B cell (primary cell): ENCODE measurements around the gene PLEKHM3. TPM values are rescaled to one million over a fixed set of nuclear protein-coding genes. Genes with fewer than 3 reads are reported as not detected.

Experiments used
- ATAC-seq: fragments of 200-7000 bp; cut with Tn5 transposase; one replicate; pipeline ENCODE4 v1.10.0; 2021; ENCODE audit warnings: low read depth, mild to moderate bottlenecking, moderate number of reproducible peaks, moderate library complexity
- CTCF ChIA-PET: fragments of 350-600 bp; sonication (Branson Sonifier 250); formaldehyde crosslinking; loops from one replicate; lab custom pipeline; 2021; ENCODE audit warnings: antibody characterized with exemption, inconsistent platforms; lab: Charles Lee
- POLR2A ChIA-PET: fragments of 350-600 bp; sonication (Branson Sonifier 250); formaldehyde crosslinking; loops from one replicate; lab custom pipeline; 2021; ENCODE audit warnings: antibody characterized with exemption; lab: Charles Lee
- DNase-seq: peaks from one replicate; pipeline ENCODE4 v3.0.0; 2013
- H2AFZ ChIP-seq: 2 replicates; pipeline ENCODE4 v1.6.1; 2012; ENCODE audit warnings: mild to moderate bottlenecking, low read depth, low read length; ENCODE audit not compliant: insufficient read depth, poor library complexity, severe bottlenecking
- H3K27ac ChIP-seq, 2 donors: 1 replicate in 1 of 2; 2 replicates in 1 of 2; pipeline ENCODE4 v1.5.1; 2012 to 2013; ENCODE audit warnings: low read length in 2 of 2, mild to moderate bottlenecking in 2 of 2, moderate library complexity in 1 of 2
- H3K27me3 ChIP-seq, 4 experiments: fragments of 200-600 bp in 1 of 4; sonication (generic) in 1 of 4; replicated peaks in 1 of 4; 1 replicate in 2 of 4; 2 replicates in 2 of 4; pipeline versions ENCODE4 v1.6.1 to v1.7.0; 2013 to 2016; ENCODE audit warnings: low read length in 3 of 4, mild to moderate bottlenecking in 2 of 4, mixed read lengths in 1 of 4, moderate library complexity in 1 of 4; ENCODE audit not compliant: insufficient read depth in 4 of 4, control insufficient read depth in 3 of 4; ENCODE audit errors: control extremely low read depth in 1 of 4
- H3K36me3 ChIP-seq, 2 experiments: replicated peaks in 1 of 2; 1 replicate in 1 of 2; 2 replicates in 1 of 2; pipeline versions ENCODE4 v1.6.1 to v1.7.1; 2013; ENCODE audit warnings: low read length in 1 of 2; ENCODE audit not compliant: insufficient read depth in 2 of 2, control insufficient read depth in 1 of 2; ENCODE audit errors: control extremely low read depth in 1 of 2, extremely low read depth in 1 of 2
- H3K4me1 ChIP-seq, 2 donors: fragments of 200-600 bp in 1 of 2; sonication (generic) in 1 of 2; 1 replicate in 1 of 2; 2 replicates in 1 of 2; pipeline versions ENCODE4 v1.5.1 to v1.6.1; 2013 to 2017; ENCODE audit warnings: low read length in 2 of 2; ENCODE audit not compliant: control insufficient read depth in 2 of 2, insufficient read depth in 2 of 2
- H3K4me2 ChIP-seq: replicated peaks from 2 replicates; pipeline ENCODE3; 2012; ENCODE audit warnings: mild to moderate bottlenecking, low read depth, low read length; ENCODE audit not compliant: poor library complexity, severe bottlenecking
- H3K4me3 ChIP-seq, 5 experiments: fragments of 200-600 bp in 1 of 5; sonication (generic) in 1 of 5; 1 replicate in 3 of 5; 2 replicates in 2 of 5; pipeline versions ENCODE4 v1.5.1 to v1.7.0; 2011 to 2016; ENCODE audit warnings: low read length in 4 of 5, mild to moderate bottlenecking in 4 of 5, low read depth in 2 of 5, control low read depth in 1 of 5, moderate library complexity in 1 of 5; ENCODE audit not compliant: insufficient read depth in 1 of 5; ENCODE audit errors: control extremely low read depth in 1 of 5, extremely low read depth in 1 of 5
- H3K79me2 ChIP-seq: fragments of 200-600 bp; sonication (generic); one replicate; pipeline ENCODE4 v1.6.0; 2016; ENCODE audit warnings: low read length; ENCODE audit not compliant: control insufficient read depth, insufficient read depth
- H3K9ac ChIP-seq: fragments of 200-600 bp; sonication (generic); 2 replicates; pipeline ENCODE4 v1.6.1; 2017; ENCODE audit warnings: mild to moderate bottlenecking, low read length, moderate library complexity
- H3K9me3 ChIP-seq, 3 donors: one replicate each; pipeline versions ENCODE4 v1.6.1 to v1.7.1; 2013; ENCODE audit warnings: low read length in 2 of 3; ENCODE audit not compliant: control insufficient read depth in 2 of 3, insufficient read depth in 1 of 3; ENCODE audit errors: control extremely low read depth in 1 of 3
- H4K20me1 ChIP-seq: 2 replicates; pipeline ENCODE4 v1.6.0; 2012; ENCODE audit warnings: mild to moderate bottlenecking, low read length; ENCODE audit not compliant: insufficient read depth, control insufficient read depth, poor library complexity, severe bottlenecking
- H3K27ac Mint-ChIP-seq: one replicate; pipeline ENCODE4 v1.8.0; 2021; ENCODE audit warnings: mixed read lengths
- H3K27me3 Mint-ChIP-seq: one replicate; pipeline ENCODE4 v1.8.0; 2021; ENCODE audit warnings: mixed read lengths
- H3K4me1 Mint-ChIP-seq: one replicate; pipeline ENCODE4 v1.8.0; 2021; ENCODE audit warnings: mixed read lengths
- H3K4me3 Mint-ChIP-seq: one replicate; pipeline ENCODE4 v1.8.0; 2021; ENCODE audit warnings: mixed read lengths
- H3K9me3 Mint-ChIP-seq: one replicate; pipeline ENCODE4 v1.8.0; 2022; ENCODE audit warnings: mixed read lengths; ENCODE audit not compliant: insufficient read depth
- CTCF ChIP-seq: fragments of 200-600 bp; IDR thresholded peaks from one replicate; pipeline ENCODE4 v1.8.0; 2022; ENCODE audit warnings: antibody characterized with exemption, mild to moderate bottlenecking
- EZH2 ChIP-seq: IDR thresholded peaks from 2 replicates; pipeline ENCODE4 v1.6.1; 2012; ENCODE audit warnings: borderline replicate concordance, low read depth, mild to moderate bottlenecking, moderate library complexity, low read length; ENCODE audit not compliant: insufficient read depth, poor library complexity, severe bottlenecking
- WGBS: methylation state at CpG from one replicate; pipeline ENCODE4 v1.1.5; 2013; ENCODE audit warnings: missing lambda C conversion rate; ENCODE audit not compliant: insufficient coverage; 5-methylcytosine and 5-hydroxymethylcytosine counted together
- intact Hi-C: fragments of 100-400 bp; cut with micrococcal nuclease; formaldehyde crosslinking; loops from one replicate; pipeline ENCODE4 v1.10.0; 2022
- polyA plus RNA-seq: library from polyadenylated mRNA; depleted of rRNA; stranded (reverse); fragments of >200 nt; gene quantifications from 2 replicates; pipeline ENCODE4 v1.2.3, GENCODE V29; 2012
- total RNA-seq, 2 donors: library from RNA; stranded (reverse); fragments of 120-200 nt in 1 of 2; gene quantifications; 1 replicate in 1 of 2; 2 replicates in 1 of 2; pipeline versions ENCODE4 v1.2.3 to v1.2.4, GENCODE V29; 2013 to 2022

Gene PLEKHM3
- total and polyA plus RNA-seq, 2 donors (not counting 1 experiment from before 2014, with no cell fraction given) = 4.0 to 17.7 TPM

GRCh38 chr2:207884127-207884526 lies 141.2 kb downstream of the PLEKHM3 start:
- ChIA-PET CTCF (no interaction called here), POLR2A (no interaction called here)
- H3K9me3 Mint-ChIP-seq = peaks cover 1% of the 10 kb centered on the region
- Histone ChIP-seq H3K36me3 (no peaks in the 10 kb centered on the region), H3K27ac (no peak overlapping the region), H3K27me3 (no peaks in the 10 kb centered on the region), H2AFZ (no peak overlapping the region), H3K4me2 (no peak overlapping the region), H3K79me2 (no peaks in the 10 kb centered on the region), H3K9ac (no peak overlapping the region), H3K4me3 (no peak overlapping the region), H4K20me1 (no peaks in the 10 kb centered on the region), H3K4me1 (no peaks in the 10 kb centered on the region), H3K9me3 (no peaks in the 10 kb centered on the region)
- no CpG with 5 or more reads among the region's 2 CpGs for WGBS
- DNase-seq = no peak
- peaks cover 6% of the 10 kb centered on the region for H3K4me1 Mint-ChIP-seq
- H3K27me3 Mint-ChIP-seq = no peaks in the 10 kb centered on the region
- intact Hi-C loops = no loop called here
- no peak overlapping the region for H3K4me3 Mint-ChIP-seq
- ATAC-seq = no peak
- H3K27ac Mint-ChIP-seq = no peak overlapping the region
- TF ChIP-seq CTCF (no peak), EZH2 (no peak)

- ATAC-seq = no peak
- CTCF ChIA-PET = interaction anchor here (0.7 kb wide), 2 partner anchors 67 to 293 kb away, joined by 4 to 5 read pairs; no protein-coding TSS in a partner anchor
- POLR2A ChIA-PET = no interaction called here
Measured at GRCh38 chr2:207883002-207883780, 142.1 kb downstream of the PLEKHM3 start.

More at GRCh38 chr2:207883002-207883780, 142.1 kb downstream of the PLEKHM3 start:
- no peak overlapping the region for H3K4me2 ChIP-seq
- Mint-ChIP-seq H3K27ac (no peak overlapping the region), H3K4me1 (peaks cover 6% of the 10 kb centered on the region), H3K27me3 (no peaks in the 10 kb centered on the region), H3K4me3 (no peak overlapping the region), H3K9me3 (peaks cover 1% of the 10 kb centered on the region)
- H3K36me3 ChIP-seq = no peaks in the 10 kb centered on the region
- TF ChIP-seq CTCF (no peak), EZH2 (no peak)
- H3K27me3 ChIP-seq = no peaks in the 10 kb centered on the region
- no peak overlapping the region for H2AFZ ChIP-seq
- intact Hi-C loops = no loop called here
- WGBS = no CpG with 5 or more reads among the region's 6 CpGs
- no peaks in the 10 kb centered on the region for H3K9me3 ChIP-seq
- DNase-seq = no peak
- no peaks in the 10 kb centered on the region for H4K20me1 ChIP-seq
- no peak overlapping the region for H3K4me3 ChIP-seq
- H3K4me1 ChIP-seq = no peaks in the 10 kb centered on the region
- no peak overlapping the region for H3K27ac ChIP-seq
- H3K79me2 ChIP-seq = no peaks in the 10 kb centered on the region
- no peak overlapping the region for H3K9ac ChIP-seq
